Upper lobe of right lung (tissue), 1 donor: ENCODE measurements around the gene ARF5. TPM values are rescaled to one million over a fixed set of nuclear protein-coding genes. Genes with fewer than 3 reads are reported as not detected.

Experiments
- ATAC-seq: fragments of 200-7000 bp; cut with Tn5 transposase; one replicate; pipeline ENCODE4 v1.9.1; 2020; ENCODE audit warnings: mild to moderate bottlenecking, moderate library complexity
- DNase-seq: peaks from one replicate; pipeline ENCODE4 v3.0.0-alpha.2; 2020
- H3K27ac ChIP-seq: fragments of 200-600 bp; one replicate; pipeline ENCODE4 v1.8.0; 2022
- H3K27me3 ChIP-seq: fragments of 200-600 bp; one replicate; pipeline ENCODE4 v1.8.0; 2022; ENCODE audit warnings: mild to moderate bottlenecking
- H3K36me3 ChIP-seq: fragments of 200-600 bp; one replicate; pipeline ENCODE4 v1.8.0; 2022
- H3K4me1 ChIP-seq: fragments of 200-600 bp; one replicate; pipeline ENCODE4 v1.8.0; 2022
- H3K4me3 ChIP-seq: fragments of 200-600 bp; one replicate; pipeline ENCODE4 v1.8.0; 2022; ENCODE audit warnings: mild to moderate bottlenecking
- H3K9me3 ChIP-seq: fragments of 200-600 bp; one replicate; pipeline ENCODE4 v1.8.0; 2022
- CTCF ChIP-seq: fragments of 200-600 bp; IDR thresholded peaks from one replicate; pipeline ENCODE4 v1.8.0; 2022; ENCODE audit warnings: antibody characterized with exemption
- intact Hi-C: fragments of 100-400 bp; cut with DNase I; formaldehyde crosslinking; loops from one replicate; pipeline ENCODE4 v1.11.0; 2022
- total RNA-seq: library from RNA; stranded (reverse); fragmentation: NEBNext Ultra II Directional; extraction: Animal tissue kit (Norgen Biotek cat#: 25700); gene quantifications from one replicate; pipeline ENCODE4 v1.2.1, GENCODE V29; 2021
- donor health status: DM: no; HTN: yes; CAD: no; lungs with severe emphysema.

ARF5 gene
- total RNA-seq, 1 donor from 2014 or later: 92.9 TPM

GRCh38 chr7:127618775-127619174, 30.6 kb downstream of the ARF5 start:
- Histone ChIP-seq H3K9me3 (no peaks in the 10 kb centered on the region), H3K27me3 (peaks cover 43% of the 10 kb centered on the region), H3K4me1 (no peaks in the 10 kb centered on the region), H3K36me3 (no peaks in the 10 kb centered on the region), H3K27ac (no peak overlapping the region), H3K4me3 (no peak overlapping the region)
- intact Hi-C loops: no loop called here
- DNase-seq (no peak), ATAC-seq (no peak)
- TF ChIP-seq CTCF: no peak

DNA sequence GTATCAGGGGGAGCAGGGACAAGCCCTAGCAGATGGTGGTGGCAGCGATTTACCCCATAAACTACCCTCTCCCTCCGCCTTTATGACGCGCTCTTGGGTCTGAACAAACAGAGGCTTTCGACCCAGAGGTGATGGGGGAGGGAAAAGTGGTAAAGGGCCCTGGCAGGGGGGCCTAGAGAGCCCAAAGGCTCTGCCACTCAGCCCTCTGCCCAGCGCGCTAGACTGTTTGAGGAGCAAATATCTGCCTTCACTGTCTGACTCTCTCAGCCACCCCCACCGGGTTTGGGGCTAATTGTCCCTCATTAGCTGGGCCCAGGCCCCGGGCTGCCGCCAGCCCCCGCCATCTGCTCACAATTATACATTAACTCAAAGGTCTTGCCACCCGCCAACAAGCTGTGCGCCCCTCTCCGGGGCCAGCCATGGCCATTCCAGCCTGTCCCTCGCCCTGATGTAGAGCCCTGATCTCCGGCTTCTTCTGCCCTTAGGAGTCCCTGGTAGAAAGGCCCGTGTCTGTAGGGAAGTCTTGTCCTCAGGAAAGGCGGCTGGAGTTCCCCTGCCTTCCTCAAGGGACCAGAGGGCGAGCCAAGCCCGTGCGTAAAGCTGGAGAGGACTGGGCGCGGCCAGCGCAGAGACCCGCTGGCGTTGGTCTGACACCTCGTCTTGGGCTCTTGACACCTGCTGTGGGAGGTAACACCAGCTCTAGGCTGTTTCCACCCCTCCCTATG, 31.6 kb downstream of the ARF5 start:
- H3K27me3 ChIP-seq: peaks cover 43% of the 10 kb centered on the region
- no peak for ATAC-seq

GRCh38 chr7:127620406-127621233, 32.4 kb downstream of the ARF5 start:
- H3K4me3 ChIP-seq: no peak overlapping the region
- H3K27me3 ChIP-seq: peaks cover 43% of the 10 kb centered on the region
- no peak overlapping the region for H3K27ac ChIP-seq
- H3K4me1 ChIP-seq: no peaks in the 10 kb centered on the region
- no peak for DNase-seq
- TF ChIP-seq CTCF: no peak
- no peaks in the 10 kb centered on the region for H3K36me3 ChIP-seq
- no peak for ATAC-seq
- intact Hi-C loops: no loop called here
- no peaks in the 10 kb centered on the region for H3K9me3 ChIP-seq

More for the DNA sequence above, 31.6 kb downstream of the ARF5 start:
- no peak overlapping the region for H3K4me3 ChIP-seq
- intact Hi-C loops: no loop called here
- H3K4me1 ChIP-seq: no peaks in the 10 kb centered on the region
- H3K9me3 ChIP-seq: no peaks in the 10 kb centered on the region
- no peaks in the 10 kb centered on the region for H3K36me3 ChIP-seq
- no peak overlapping the region for H3K27ac ChIP-seq
- no peak for TF ChIP-seq CTCF
- DNase-seq: no peak

GRCh38 chr7:127625331-127625730, 37.1 kb downstream of the ARF5 start:
- H3K4me1 ChIP-seq: no peaks in the 10 kb centered on the region
- H3K27me3 ChIP-seq: peaks cover 12% of the 10 kb centered on the region

GRCh38 chr7:127628445-127628844, 40.2 kb downstream of the ARF5 start:
- intact Hi-C loops: no loop called here

More at GRCh38 chr7:127625331-127625730, 37.1 kb downstream of the ARF5 start:
- ATAC-seq: no peak
- Histone ChIP-seq H3K9me3 (no peaks in the 10 kb centered on the region), H3K27ac (no peak overlapping the region), H3K36me3 (no peaks in the 10 kb centered on the region), H3K4me3 (no peak overlapping the region)
- no peak for DNase-seq
- TF ChIP-seq CTCF: no peak
- intact Hi-C loops: no loop called here

More at GRCh38 chr7:127628445-127628844, 40.2 kb downstream of the ARF5 start:
- no peak for ATAC-seq
- peaks cover 6% of the 10 kb centered on the region for H3K27me3 ChIP-seq
- H3K27ac ChIP-seq: no peak overlapping the region
- H3K4me1 ChIP-seq: no peaks in the 10 kb centered on the region
- no peak for DNase-seq
- no peaks in the 10 kb centered on the region for H3K36me3 ChIP-seq
- H3K9me3 ChIP-seq: no peaks in the 10 kb centered on the region
- H3K4me3 ChIP-seq: no peak overlapping the region
- no peak for TF ChIP-seq CTCF
